ENCODE data around the gene ATG16L2. TPM values are rescaled to one million over a fixed set of nuclear protein-coding genes. Genes with fewer than 3 reads are reported as not detected.

The ATG16L2 gene
- total RNA-seq, 2 experiments from 2014 or later: 105 to 114 TPM

DNA sequence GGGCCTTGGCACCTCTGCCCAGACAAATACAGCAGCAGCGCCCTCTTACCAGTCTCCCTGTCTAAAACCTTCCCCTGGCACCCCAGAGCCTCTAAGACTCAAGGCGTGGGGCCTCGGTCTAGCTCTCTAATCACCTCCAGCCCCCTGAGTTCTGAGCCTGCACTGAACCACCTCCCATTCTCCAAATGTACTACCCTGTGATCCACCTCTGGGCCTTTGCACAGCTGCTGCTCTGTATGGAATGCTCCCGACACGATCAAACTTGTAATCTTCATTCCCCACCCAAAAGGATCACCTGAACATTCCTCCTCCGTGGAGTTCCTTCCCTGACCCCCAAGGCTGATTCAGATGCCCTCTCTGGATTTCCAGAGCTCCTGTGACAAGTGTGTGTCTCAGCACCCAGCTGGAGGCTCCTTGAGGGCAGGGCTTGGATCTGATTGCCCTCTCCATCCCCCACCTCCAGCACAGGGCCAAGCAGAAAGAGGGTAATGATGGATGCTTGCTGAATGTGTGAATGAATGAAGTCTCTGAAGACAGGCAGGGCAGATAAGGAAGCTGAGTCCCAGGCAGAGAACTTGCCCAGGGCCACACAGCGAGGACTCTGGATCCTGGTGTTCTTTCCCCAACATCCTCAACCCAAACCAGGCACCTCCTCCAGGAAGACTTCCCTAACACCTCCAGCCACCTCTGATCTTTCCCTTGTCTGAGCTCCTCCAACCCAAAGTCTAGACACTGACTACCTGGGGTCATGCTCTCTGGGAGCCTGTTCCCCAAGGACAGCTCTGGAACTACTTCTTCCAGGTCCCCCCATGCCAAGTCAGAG is 38.7 kb upstream of the ATG16L2 start:
- Mint-ChIP-seq H3K27ac (no peak overlapping the region), H3K9me3 (no peaks in the 10 kb centered on the region), H3K4me1 (ENCODE audit: low read depth) (peaks cover 2% of the 10 kb centered on the region), H3K27me3 (ENCODE audit: low read depth) (no peaks in the 10 kb centered on the region), H3K4me3 (no peak overlapping the region), H3K36me3 (ENCODE audit: low read depth) (no peaks in the 10 kb centered on the region)
- no peak for DNase-seq
- CTCF ChIA-PET: interaction anchor here (1.5 kb wide), 1 partner anchor 18 kb away, joined by 3 read pairs; no protein-coding TSS in a partner anchor
- intact Hi-C loops (cut with micrococcal nuclease): no loop called here

DNA sequence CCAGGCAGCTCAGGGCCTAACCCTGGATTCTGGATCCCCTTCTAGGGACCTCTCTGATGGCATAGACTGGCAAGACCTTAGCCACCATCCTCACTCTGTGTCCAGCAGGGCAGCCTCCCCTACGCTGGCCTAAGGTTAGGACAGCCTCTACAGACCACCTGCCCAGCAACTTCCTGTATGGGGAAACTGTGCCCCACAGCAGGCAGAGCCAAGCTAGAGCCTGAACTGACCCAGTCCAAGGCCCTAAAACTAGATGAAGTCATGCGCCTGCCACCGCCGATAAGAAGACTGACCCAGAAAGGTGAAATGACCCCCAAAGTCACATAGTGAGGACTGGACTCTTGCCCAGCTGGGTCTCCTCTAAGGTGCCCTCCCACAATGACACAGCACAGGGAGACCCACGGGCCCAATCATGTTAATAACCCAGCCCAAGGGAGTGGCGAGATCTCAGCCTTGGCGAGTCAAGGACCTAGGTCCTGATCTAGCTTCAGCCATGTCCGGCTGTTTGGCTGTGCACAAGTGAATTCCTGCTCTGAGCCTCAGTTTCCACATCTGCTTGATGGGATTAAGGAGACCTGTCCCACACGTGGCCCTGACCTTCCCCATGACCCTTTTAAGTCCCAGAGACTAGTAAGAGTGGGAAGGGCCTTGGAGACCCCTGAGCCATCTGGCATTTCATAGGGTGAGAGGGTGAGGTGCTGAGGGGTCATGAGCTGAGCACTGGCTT is 37.9 kb upstream of the ATG16L2 start:
- H3K27ac Mint-ChIP-seq: no peak overlapping the region
- no peak overlapping the region for H3K4me3 Mint-ChIP-seq
- DNase-seq: no peak
- no peaks in the 10 kb centered on the region for H3K27me3 Mint-ChIP-seq (ENCODE audit: low read depth)
- no peaks in the 10 kb centered on the region for H3K36me3 Mint-ChIP-seq (ENCODE audit: low read depth)
- CTCF ChIA-PET: interaction anchor here (0.6 to 1.9 kb wide), 3 partner anchors 17 to 681 kb away, joined by 3 to 4 read pairs (median 3); no protein-coding TSS in a partner anchor
- no peaks in the 10 kb centered on the region for H3K9me3 Mint-ChIP-seq
- intact Hi-C loops (cut with micrococcal nuclease): no loop called here
- peaks cover 5% of the 10 kb centered on the region for H3K4me1 Mint-ChIP-seq (ENCODE audit: low read depth)

DNA sequence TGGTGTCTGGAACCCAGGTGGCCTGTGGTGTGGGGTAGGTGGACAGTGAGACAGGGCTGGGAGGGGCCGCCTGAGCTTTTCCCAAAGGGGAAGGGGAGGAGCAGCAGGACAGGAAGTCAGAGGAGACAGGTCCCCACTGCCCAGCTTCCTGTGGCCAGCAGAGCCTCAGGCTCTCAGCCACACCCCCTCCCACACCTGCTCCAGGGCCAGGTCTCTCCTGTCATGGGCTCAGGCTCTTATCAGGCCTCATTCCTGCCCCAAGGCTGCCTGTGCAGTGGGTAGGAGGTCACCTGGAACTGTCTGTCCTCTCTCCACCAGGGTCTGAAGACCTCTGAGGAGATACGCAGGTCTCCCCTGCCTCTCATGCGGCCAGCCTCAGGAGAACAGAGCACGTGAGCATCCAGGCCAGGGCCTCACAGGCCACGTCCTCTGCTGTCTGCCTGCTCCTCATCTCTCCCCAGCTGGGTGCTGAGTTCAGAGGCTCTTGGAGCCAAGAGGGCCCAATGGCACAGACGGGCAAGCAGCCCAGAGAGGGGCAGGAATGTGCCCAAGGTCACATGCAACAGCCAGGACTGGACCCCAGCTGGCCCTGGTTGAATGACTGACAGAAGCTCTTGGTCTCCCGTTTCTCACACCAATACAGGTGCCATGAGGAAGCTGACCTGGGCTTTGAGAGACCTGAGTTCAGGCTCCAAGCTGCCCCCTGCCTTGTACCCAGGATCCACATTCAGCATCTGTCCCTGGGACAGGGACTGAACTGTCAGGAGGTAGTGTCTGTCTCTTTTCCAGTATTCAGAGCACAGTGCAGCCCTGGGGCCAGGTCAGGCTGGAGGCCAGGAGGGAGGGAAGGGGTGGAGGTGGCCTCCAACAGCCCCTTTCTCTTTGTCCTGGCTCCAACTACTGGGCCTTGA is 37.1 kb upstream of the ATG16L2 start:
- intact Hi-C loops (cut with micrococcal nuclease): no loop called here
- H3K27ac Mint-ChIP-seq: no peak overlapping the region
- CTCF ChIA-PET: interaction anchor here (1.5 to 2.7 kb wide), 3 partner anchors 16 to 401 kb away, joined by 3 to 11 read pairs (median 4); no protein-coding TSS in a partner anchor
- no peak for DNase-seq
- no peak overlapping the region for H3K4me3 Mint-ChIP-seq
- no peaks in the 10 kb centered on the region for H3K36me3 Mint-ChIP-seq (ENCODE audit: low read depth)
- peaks cover 7% of the 10 kb centered on the region for H3K4me1 Mint-ChIP-seq (ENCODE audit: low read depth)
- H3K27me3 Mint-ChIP-seq (ENCODE audit: low read depth): no peaks in the 10 kb centered on the region
- no peaks in the 10 kb centered on the region for H3K9me3 Mint-ChIP-seq

DNA sequence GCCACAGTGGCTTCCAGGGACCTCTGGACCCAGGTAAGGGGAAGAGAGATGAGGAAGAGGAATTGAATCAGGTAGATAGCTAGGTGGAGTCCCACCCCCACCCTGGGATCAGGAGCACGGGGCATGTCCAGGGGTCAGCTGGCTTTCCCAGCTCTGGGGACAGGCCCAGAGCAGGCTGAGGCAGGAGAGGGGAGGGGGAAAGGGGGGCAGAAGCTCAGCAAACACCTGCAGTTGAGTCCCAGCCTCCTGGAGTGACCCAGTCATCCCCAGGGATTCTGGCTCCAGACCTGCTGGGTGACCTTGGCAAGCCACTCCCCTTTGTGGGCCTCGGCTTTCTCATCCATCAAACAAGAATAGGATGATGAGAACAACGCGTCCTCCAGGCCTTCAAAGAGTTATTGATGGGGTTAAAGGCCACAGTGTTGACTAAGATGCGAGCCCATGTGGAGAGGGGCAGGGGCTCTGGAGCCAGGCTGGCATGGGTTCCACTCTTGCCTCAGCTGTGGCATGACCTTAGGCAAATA is 36.4 kb upstream of the ATG16L2 start:
- Mint-ChIP-seq H3K4me3 (no peak overlapping the region), H3K4me1 (ENCODE audit: low read depth) (peaks cover 15% of the 10 kb centered on the region), H3K27me3 (ENCODE audit: low read depth) (no peaks in the 10 kb centered on the region), H3K27ac (no peak overlapping the region), H3K9me3 (no peaks in the 10 kb centered on the region), H3K36me3 (ENCODE audit: low read depth) (no peaks in the 10 kb centered on the region)
- DNase-seq: no peak
- intact Hi-C loops (cut with micrococcal nuclease): no loop called here
- CTCF ChIA-PET: interaction anchor here (0.5 to 2.7 kb wide), 4 partner anchors 15 to 743 kb away, joined by 3 to 11 read pairs (median 4); no protein-coding TSS in a partner anchor

DNA sequence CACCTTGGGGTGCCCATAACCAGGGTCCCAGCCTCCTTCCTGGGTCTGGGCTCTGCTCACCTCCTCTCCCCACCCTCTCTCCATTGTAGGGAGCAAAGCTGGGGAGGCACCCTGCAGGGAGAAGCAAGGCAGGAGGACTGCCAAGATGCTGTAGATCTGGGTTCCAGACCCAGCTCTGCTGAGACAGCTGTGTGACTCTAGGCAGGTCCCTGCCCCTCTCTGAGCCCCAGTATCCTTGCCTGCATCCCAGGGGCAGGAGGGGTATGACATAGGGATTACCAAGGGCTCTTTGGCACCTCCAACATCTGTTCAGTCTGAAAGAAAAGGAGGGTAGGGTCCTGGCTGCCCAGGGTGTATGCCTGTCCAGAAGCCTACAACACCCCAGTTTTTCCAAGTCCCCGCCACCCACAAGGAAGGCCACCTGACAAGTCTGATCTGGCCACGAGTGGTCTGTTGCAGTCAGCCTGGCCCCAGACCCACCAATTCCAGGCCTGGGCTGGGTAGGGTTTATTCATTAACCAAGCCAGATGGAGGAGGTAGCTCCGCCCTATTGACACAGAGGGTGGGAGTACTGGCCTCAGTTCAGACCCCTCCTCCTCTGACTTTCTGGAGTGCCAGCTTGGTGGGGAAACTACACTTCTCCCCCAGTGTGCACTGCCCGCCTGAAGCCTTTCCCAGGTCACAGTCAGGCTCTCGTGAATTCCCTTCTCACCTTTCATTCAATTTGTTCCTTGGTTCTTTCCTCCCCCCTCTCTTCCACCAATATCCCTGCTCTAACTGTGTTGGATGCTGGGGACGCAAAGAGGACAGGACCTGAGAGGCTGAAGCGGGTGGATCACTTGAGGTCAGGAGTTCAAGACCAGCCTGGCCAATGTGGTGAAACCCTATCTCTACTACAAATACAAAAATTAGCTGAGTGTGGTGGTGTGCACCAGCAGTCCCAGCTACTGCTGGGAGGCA is 35.4 kb upstream of the ATG16L2 start:
- DNase-seq: no peak
- H3K4me3 Mint-ChIP-seq: no peak overlapping the region
- peaks cover 17% of the 10 kb centered on the region for H3K4me1 Mint-ChIP-seq (ENCODE audit: low read depth)
- CTCF ChIA-PET: interaction anchor here (0.6 to 2.7 kb wide), 4 partner anchors 9 to 56 kb away, joined by 3 to 11 read pairs (median 3); no protein-coding TSS in a partner anchor
- no peak overlapping the region for H3K27ac Mint-ChIP-seq
- H3K9me3 Mint-ChIP-seq: no peaks in the 10 kb centered on the region
- intact Hi-C loops (cut with micrococcal nuclease): no loop called here
- H3K27me3 Mint-ChIP-seq (ENCODE audit: low read depth): no peaks in the 10 kb centered on the region
- no peaks in the 10 kb centered on the region for H3K36me3 Mint-ChIP-seq (ENCODE audit: low read depth)

DNA sequence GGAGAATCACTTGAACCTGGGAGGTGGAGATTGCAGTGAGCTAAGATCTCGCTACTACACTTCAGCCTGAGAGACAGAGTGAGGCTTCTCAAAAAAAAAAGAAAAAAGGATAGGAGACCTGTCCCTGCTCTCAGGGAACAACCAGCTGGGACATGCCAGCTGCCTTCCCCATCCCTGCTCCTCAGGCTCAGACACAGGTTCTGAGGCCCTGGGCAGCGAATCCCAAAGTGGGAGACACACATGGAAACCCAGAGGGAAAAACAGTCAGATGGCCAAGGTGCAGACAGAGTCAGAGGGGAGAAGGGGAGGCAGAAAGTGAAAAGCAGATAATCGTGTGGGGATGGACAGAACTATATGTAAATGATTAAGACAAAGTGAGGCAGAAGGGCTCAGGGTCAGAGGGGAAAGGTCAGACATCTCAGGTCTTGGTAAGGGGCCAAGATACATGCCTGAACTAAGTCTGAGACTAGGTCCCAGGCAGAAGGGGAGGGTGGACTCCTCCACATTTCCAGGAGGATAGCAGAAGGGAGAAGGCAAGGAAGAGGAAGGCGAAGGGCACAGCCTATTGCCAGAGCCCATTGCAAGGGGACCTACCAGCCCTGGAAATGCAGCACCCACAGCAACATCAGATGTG is 34.6 kb upstream of the ATG16L2 start:
- intact Hi-C loops (cut with micrococcal nuclease): no loop called here
- H3K4me1 Mint-ChIP-seq (ENCODE audit: low read depth): peaks cover 17% of the 10 kb centered on the region
- CTCF ChIA-PET: interaction anchor here (0.6 to 2.7 kb wide), 4 partner anchors 8 to 57 kb away, joined by 3 to 11 read pairs (median 3); no protein-coding TSS in a partner anchor
- no peaks in the 10 kb centered on the region for H3K9me3 Mint-ChIP-seq
- no peak for DNase-seq
- no peak overlapping the region for H3K27ac Mint-ChIP-seq
- peak overlapping the region; percentile 41 for H3K4me3 Mint-ChIP-seq
- H3K27me3 Mint-ChIP-seq (ENCODE audit: low read depth): no peaks in the 10 kb centered on the region
- H3K36me3 Mint-ChIP-seq (ENCODE audit: low read depth): no peaks in the 10 kb centered on the region

DNA sequence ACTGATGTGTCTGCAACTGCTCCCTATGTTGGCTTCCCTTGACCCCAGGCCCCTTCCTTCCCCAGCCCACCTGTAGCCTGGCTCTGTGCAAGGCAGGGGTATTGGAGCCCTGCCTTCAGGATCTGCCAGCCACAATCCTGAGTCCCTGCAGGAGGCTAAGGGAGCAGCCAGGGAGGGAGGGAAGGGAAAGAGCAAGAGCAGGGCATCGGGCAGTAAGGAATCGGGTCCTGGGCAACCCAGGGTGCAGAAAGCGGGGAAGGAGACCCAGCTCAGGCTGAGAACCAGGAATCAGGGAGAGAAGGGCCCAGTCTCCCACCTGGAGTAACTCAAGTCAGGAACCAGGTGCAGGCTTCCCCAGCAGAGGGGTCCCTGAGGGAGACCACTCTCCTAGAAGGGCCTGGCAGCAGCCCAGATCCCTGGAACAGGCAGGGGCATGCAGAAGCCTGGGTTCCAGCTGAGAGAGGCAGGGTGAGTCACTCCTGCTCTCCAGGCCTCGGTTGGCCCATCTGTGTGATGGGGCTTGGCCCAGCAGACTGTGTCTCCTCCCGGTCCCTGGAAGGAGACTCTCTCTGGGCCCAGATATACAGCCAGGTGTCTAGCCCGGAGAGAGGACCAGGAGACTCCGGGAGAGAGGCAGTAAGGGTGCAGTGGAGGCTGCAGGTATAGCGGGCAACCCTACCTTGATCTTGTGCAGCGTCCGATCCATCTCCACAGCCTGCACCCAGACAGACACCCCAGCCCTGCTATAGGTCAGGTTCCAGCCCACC is 33.7 kb upstream of the ATG16L2 start:
- no peaks in the 10 kb centered on the region for H3K9me3 Mint-ChIP-seq
- no peak for DNase-seq
- intact Hi-C loops (cut with micrococcal nuclease): no loop called here
- peaks cover 17% of the 10 kb centered on the region for H3K4me1 Mint-ChIP-seq (ENCODE audit: low read depth)
- H3K27me3 Mint-ChIP-seq (ENCODE audit: low read depth): no peaks in the 10 kb centered on the region
- no peak overlapping the region for H3K27ac Mint-ChIP-seq
- no peaks in the 10 kb centered on the region for H3K36me3 Mint-ChIP-seq (ENCODE audit: low read depth)
- H3K4me3 Mint-ChIP-seq: peak overlapping the region; percentile 63
- CTCF ChIA-PET: interaction anchor here (1.2 to 1.5 kb wide), 2 partner anchors 14 to 55 kb away, joined by 3 to 6 read pairs; no protein-coding TSS in a partner anchor

DNA sequence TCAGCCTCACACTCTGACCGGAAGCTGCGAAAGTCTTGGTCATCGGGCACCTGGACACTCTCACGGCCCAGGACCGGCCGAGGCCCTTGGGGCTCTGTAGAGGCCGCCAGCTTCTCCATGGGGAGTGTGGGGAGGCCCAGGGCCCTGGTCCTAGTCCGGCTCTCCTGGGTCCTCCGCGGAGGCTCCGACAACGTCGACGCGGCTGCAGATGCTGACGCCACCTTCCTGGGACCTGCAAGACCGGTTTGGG is 33.2 kb upstream of the ATG16L2 start:
- Mint-ChIP-seq H3K27ac (no peak overlapping the region), H3K4me3 (peak overlapping the region; percentile 63), H3K4me1 (ENCODE audit: low read depth) (peaks cover 17% of the 10 kb centered on the region), H3K27me3 (ENCODE audit: low read depth) (no peaks in the 10 kb centered on the region), H3K9me3 (no peaks in the 10 kb centered on the region), H3K36me3 (ENCODE audit: low read depth) (no peaks in the 10 kb centered on the region)
- intact Hi-C loops (cut with micrococcal nuclease): no loop called here
- CTCF ChIA-PET: interaction anchor here (1.5 to 2.0 kb wide), 2 partner anchors 13 to 56 kb away, joined by 6 to 8 read pairs; partner anchors contain the start of gene STARD10
- DNase-seq: no peak

DNA sequence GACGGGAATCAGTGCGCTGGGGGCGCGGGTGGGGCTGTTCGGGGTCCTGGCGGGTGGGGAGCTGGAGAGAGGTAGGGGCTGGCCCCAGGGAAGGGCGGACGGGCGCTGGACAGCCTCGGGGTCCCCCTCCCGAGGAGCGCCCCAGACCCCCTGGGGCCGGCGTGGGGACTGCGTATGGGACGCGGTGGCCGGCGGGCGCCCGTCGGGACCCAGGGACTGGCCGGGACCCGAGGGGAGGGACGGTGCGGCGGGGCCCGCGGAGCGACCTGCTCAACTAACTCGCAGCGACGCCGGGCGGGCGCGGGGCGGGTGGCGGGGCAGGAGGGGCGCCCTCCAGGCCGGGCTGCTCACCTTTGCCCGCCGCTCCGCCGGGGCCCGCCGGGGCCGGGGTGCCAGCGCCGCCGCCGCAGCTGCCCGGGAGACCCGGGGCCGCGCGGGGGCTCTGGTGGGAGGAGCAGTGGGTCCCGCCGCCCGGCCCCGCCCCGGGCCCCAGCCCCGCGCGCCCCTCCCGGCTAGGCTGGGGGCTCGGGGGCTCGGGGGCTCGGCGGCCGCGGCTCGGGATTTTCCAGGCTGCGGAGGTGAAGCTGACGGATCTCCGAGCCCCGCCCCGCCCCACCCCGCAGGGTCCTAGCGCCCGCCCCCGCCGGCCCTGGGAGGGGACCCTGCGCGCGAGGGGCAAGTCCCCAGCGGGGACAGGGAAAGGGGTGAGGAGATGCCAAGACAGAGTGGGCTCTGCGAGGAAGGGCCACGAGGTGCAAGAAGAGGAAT is 32.7 kb upstream of the ATG16L2 start:
- DNase-seq: peak; percentile 39
- Mint-ChIP-seq H3K9me3 (no peaks in the 10 kb centered on the region), H3K4me1 (ENCODE audit: low read depth) (peaks cover 17% of the 10 kb centered on the region), H3K4me3 (peak overlapping the region; percentile 71), H3K27ac (no peak overlapping the region), H3K27me3 (ENCODE audit: low read depth) (no peaks in the 10 kb centered on the region), H3K36me3 (ENCODE audit: low read depth) (no peaks in the 10 kb centered on the region)
- intact Hi-C loops (cut with micrococcal nuclease): no loop called here
- CTCF ChIA-PET: interaction anchor here (1.5 to 2.0 kb wide), 4 partner anchors 11 to 56 kb away, joined by 5 to 8 read pairs (median 6); partner anchors contain the start of gene STARD10

All from activated naive CD4-positive, alpha-beta T cell treated with anti-CD3 and anti-CD28 coated beads for 36 hours (primary cell).